Naive thymus-derived CD8-positive, alpha-beta T cell (primary cell): ENCODE data around the gene OTULINL. TPM values are rescaled to one million over a fixed set of nuclear protein-coding genes. Genes with fewer than 3 reads are reported as not detected.

ENCODE experiments used
- ATAC-seq, 2 donors: fragments of 150-1000 bp; cut with Tn5 transposase in 1 of 2; sonication (Bioruptor Pico), chemical (Tn5 transposase) in 1 of 2; 1 replicate in 1 of 2; 2 replicates in 1 of 2; pipeline ENCODE4 v1.10.0; 2021; ENCODE audit warnings: mild to moderate bottlenecking in 2 of 2, moderate library complexity in 2 of 2
- POLR2A ChIA-PET: fragments of 350-600 bp; sonication (Branson Sonifier 250); formaldehyde crosslinking; loops from one replicate; lab custom pipeline; 2021; ENCODE audit warnings: antibody characterized with exemption; lab: Charles Lee
- DNase-seq, 10 donors: peaks; one replicate each; pipeline versions ENCODE4 v3.0.0 to v3.0.0-alpha.2; 2020 to 2022
- H3K27ac Mint-ChIP-seq, 10 donors: one replicate each; pipeline ENCODE4 v1.8.0; 2020 to 2022; ENCODE audit warnings: mild to moderate bottlenecking in 10 of 10, mixed read lengths in 10 of 10, moderate library complexity in 4 of 10, inconsistent platforms in 1 of 10
- H3K27me3 Mint-ChIP-seq, 5 donors: one replicate each; pipeline ENCODE4 v1.8.0; 2021 to 2022; ENCODE audit warnings: mixed read lengths in 5 of 5
- H3K36me3 Mint-ChIP-seq, 3 donors: one replicate each; pipeline ENCODE4 v1.8.0; 2020 to 2022; ENCODE audit warnings: mixed read lengths in 3 of 3, mild to moderate bottlenecking in 2 of 3, inconsistent platforms in 1 of 3
- H3K4me1 Mint-ChIP-seq, 4 donors: one replicate each; pipeline ENCODE4 v1.8.0; 2021 to 2022; ENCODE audit warnings: mixed read lengths in 4 of 4
- H3K4me3 Mint-ChIP-seq, 10 donors: one replicate each; pipeline ENCODE4 v1.8.0; 2020 to 2022; ENCODE audit warnings: mild to moderate bottlenecking in 10 of 10, mixed read lengths in 10 of 10, moderate library complexity in 6 of 10, inconsistent platforms in 1 of 10
- H3K9me3 Mint-ChIP-seq, 9 donors: one replicate each; pipeline ENCODE4 v1.8.0; 2020 to 2022; ENCODE audit warnings: mixed read lengths in 9 of 9, mild to moderate bottlenecking in 3 of 9, inconsistent platforms in 1 of 9, moderate library complexity in 1 of 9
- polyA plus RNA-seq, 3 donors: library from polyadenylated mRNA; unstranded; fragments of 300-500 nt; fragmentation: Illumina TruSeq; gene quantifications; one replicate each; pipeline ENCODE4 v1.2.3, GENCODE V29; 2021
- total RNA-seq, 8 experiments: library from RNA in 2 of 8; stranded (reverse) in 2 of 8; gene quantifications; one replicate each; pipeline ENCODE4 v1.2.3 and lab custom pipeline; 2021 to 2026

OTULINL gene
- total and polyA plus RNA-seq, 5 experiments from 2014 or later = 32.9 to 49.7 (median 38.3) TPM

GRCh38 chr5:14591548-14591947 lies 10.0 kb downstream of the OTULINL start:
- DNase-seq (no peak), ATAC-seq (no peak)
- peaks cover 71 to 99% (median 96%) of the 10 kb centered on the region in 4 donors for H3K4me1 Mint-ChIP-seq
- peak overlapping the region; percentile 41 to 99 (median 88) for H3K27ac Mint-ChIP-seq
- H3K9me3 Mint-ChIP-seq = no peaks in the 10 kb centered on the region
- POLR2A ChIA-PET = interaction anchor here (0.6 to 5.9 kb wide), 4 partner anchors 8 to 168 kb away, joined by 3 to 91 read pairs (median 3); partner anchors contain the start of gene OTULINL
- no peaks in the 10 kb centered on the region for H3K36me3 Mint-ChIP-seq
- peak overlapping the region in 3 of 10 donors; percentile 12 to 46 (median 43) for H3K4me3 Mint-ChIP-seq
- no peaks in the 10 kb centered on the region for H3K27me3 Mint-ChIP-seq

DNA sequence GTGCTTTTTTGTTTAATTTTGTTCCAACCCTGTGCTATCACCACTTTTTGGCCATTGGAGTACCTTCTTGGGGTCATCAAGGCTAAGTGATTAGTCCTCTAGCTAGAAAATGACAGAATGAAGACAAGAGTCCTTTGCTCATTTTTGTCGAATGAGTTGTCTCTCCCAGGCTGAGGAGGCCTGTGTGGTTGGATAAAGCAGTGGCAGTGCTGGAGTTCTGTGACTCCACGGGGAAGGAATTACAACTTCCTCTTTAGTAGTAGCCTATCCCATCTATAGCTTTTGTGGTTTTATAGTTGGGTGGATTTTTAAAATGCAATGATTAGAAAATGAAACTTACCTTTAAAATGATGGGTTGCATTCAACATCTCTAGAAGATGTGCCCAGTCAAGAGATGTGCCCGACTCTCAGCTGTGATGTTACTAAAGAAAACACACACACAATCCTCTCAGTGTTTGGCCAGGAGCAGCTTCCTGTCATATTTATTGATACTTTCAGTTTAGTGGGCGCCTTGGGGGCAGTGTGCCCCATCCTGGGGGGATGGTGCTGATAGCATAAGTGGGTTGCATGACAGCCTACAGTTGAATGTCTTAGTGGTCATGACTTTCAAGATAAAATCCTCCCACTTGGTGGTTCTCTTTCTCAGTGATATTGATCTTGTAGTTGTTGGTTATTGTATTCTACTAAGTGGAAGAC lies 11.9 kb downstream of the OTULINL start:
- Mint-ChIP-seq H3K4me3 (peak overlapping the region; percentile 27 to 89 (median 78)), H3K27ac (peak overlapping the region; percentile 88 to 99 (median 97)), H3K27me3 (no peaks in the 10 kb centered on the region), H3K9me3 (no peaks in the 10 kb centered on the region), H3K36me3 (peaks cover 0 to 6% (median 0%) of the 10 kb centered on the region in 3 donors), H3K4me1 (peaks cover 67 to 99% (median 97%) of the 10 kb centered on the region in 4 donors)
- DNase-seq = peak in 3 of 10 donors; percentile 17 to 36 (median 23)
- POLR2A ChIA-PET = interaction anchor here (1.6 to 5.9 kb wide), 2 partner anchors 10 to 14 kb away, joined by 4 to 91 read pairs; partner anchors contain the start of gene OTULINL
- peak; percentile 15 to 16 for ATAC-seq

DNA sequence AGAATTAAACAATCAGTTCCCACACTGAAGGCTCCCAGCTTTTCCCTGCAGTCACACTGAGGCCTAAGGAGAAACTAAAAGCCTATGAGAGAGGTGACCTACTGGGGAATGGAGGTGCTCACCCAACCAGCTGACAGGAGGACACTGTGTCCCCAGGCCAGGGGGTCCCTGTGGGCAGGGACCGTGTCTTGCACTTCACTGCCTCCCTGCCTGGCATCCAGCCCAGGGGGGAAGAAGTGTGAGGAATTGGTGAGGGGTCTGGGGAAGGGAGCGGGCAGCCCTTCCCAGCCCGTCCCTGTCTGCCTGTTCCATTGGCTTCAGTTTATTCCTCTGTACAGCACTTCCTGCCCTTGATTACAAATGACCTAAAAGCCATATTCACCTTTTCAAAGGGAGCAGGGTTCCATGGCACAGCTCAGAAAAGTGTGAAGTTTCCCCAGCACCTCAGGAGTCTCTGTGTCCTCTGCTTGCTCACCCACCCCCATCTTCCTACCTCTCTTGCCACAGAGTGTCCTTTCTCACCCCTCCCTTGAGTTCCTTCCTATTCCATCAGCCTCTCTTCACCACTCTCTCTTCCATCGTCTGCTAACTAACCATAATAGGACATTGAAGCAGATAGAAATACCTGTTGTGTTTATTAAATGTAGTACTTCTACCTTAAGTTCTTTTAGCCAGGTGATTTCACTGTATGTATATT lies 12.9 kb downstream of the OTULINL start:
- no peaks in the 10 kb centered on the region for H3K9me3 Mint-ChIP-seq
- H3K27ac Mint-ChIP-seq = peak overlapping the region; percentile 88 to 99 (median 97)
- POLR2A ChIA-PET = interaction anchor here (1.0 to 5.9 kb wide), 4 partner anchors 7 to 180 kb away, joined by 3 to 91 read pairs (median 10); partner anchors contain the start of gene OTULINL

DNA sequence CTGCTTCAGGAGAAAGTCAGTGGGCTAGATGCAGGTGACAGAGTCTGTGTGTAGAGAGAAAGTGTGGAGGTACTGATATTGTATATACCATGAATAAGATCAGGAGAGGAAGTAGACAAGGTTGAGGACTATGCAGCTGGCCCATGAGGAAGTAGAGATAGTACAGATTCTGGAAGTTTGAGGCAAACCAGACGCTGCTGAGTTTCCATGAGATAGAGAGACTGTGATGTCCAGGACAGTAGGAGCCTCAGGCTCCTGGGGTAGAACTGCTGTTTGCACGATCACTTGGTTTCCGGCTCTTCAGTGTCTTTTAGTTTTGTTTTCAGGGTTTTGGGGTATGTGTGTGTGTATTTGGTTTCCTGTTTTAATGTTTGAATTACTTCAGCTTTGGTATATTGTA lies 13.6 kb downstream of the OTULINL start:
- Mint-ChIP-seq H3K9me3 (no peaks in the 10 kb centered on the region), H3K36me3 (peaks cover 0 to 7% (median 2%) of the 10 kb centered on the region in 3 donors), H3K27ac (peak overlapping the region; percentile 88 to 99 (median 97)), H3K4me1 (peaks cover 59 to 97% (median 90%) of the 10 kb centered on the region in 4 donors), H3K27me3 (no peaks in the 10 kb centered on the region), H3K4me3 (peak overlapping the region; percentile 73 to 89 (median 82))
- POLR2A ChIA-PET = interaction anchor here (0.7 to 5.9 kb wide), 5 partner anchors 8 to 181 kb away, joined by 3 to 91 read pairs (median 7); partner anchors contain the start of gene OTULINL
- peak; percentile 83 for ATAC-seq
- peak in 6 of 10 donors; percentile 14 to 74 (median 44) for DNase-seq

More for the DNA sequence above, 12.9 kb downstream of the OTULINL start:
- H3K4me1 Mint-ChIP-seq = peaks cover 58 to 96% (median 89%) of the 10 kb centered on the region in 4 donors
- H3K36me3 Mint-ChIP-seq = peaks cover 0 to 6% (median 0%) of the 10 kb centered on the region in 3 donors
- H3K4me3 Mint-ChIP-seq = peak overlapping the region; percentile 73 to 89 (median 82)
- H3K27me3 Mint-ChIP-seq = no peaks in the 10 kb centered on the region
- ATAC-seq = peak in 1 of 2 donors; percentile 24
- DNase-seq = no peak

DNA sequence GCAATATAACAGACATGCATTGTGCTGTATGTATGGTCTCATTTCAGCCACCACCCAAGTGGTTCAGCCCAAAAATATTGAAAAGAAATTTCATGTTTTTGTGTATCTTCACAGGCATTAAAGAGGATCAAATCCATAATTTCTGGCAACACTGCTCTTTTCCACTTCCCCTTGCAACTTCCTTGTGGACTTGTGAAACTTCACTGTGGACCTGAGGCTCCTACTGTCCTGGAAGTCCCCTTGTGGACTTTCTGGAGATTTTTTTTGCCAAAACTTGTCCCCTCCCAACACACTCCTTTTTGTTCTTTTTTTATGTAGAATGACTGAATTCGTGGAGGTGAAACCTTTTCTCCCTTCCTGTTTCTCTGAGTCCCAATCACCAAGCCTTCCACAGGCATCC lies 14.3 kb downstream of the OTULINL start:
- Mint-ChIP-seq H3K36me3 (peaks cover 0 to 12% (median 5%) of the 10 kb centered on the region in 3 donors), H3K27me3 (no peaks in the 10 kb centered on the region)
- no peak for DNase-seq

DNA sequence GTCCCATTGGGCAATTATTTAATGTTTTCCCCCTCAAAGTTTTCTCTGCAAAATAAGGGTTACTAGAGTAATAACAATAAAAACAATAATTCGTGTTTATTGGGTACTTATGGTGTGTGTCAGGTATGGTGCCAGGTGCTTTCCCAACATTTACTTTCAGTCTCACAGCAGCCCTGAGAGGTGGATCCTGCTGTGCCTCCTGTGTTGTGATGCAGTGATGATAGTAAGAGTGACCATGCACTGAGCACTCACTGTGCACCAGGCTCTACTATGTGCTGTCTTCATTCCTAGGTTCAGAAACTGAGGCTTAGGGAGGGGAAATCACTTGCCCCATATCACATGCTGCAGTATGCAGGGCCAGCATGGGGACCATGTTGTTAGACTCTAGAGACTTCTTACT lies 15.5 kb downstream of the OTULINL start:
- peak overlapping the region in 8 of 10 donors; percentile 21 to 99 (median 60) for H3K27ac Mint-ChIP-seq
- H3K4me1 Mint-ChIP-seq = peaks cover 45 to 81% (median 76%) of the 10 kb centered on the region in 4 donors
- no peaks in the 10 kb centered on the region for H3K27me3 Mint-ChIP-seq
- H3K9me3 Mint-ChIP-seq = no peaks in the 10 kb centered on the region
- H3K36me3 Mint-ChIP-seq = peaks cover 3 to 24% (median 13%) of the 10 kb centered on the region in 3 donors
- DNase-seq (no peak), ATAC-seq (no peak)
- POLR2A ChIA-PET = interaction anchor here (1.2 kb wide), 1 partner anchor 15 kb away, joined by 3 read pairs; no protein-coding TSS in a partner anchor
- peak overlapping the region in 8 of 10 donors; percentile 8 to 89 (median 69) for H3K4me3 Mint-ChIP-seq

More for the DNA sequence above, 14.3 kb downstream of the OTULINL start:
- H3K4me1 Mint-ChIP-seq = peaks cover 53 to 93% (median 86%) of the 10 kb centered on the region in 4 donors
- ATAC-seq = no peak
- peak overlapping the region in 9 of 10 donors; percentile 63 to 89 (median 84) for H3K4me3 Mint-ChIP-seq
- no peaks in the 10 kb centered on the region for H3K9me3 Mint-ChIP-seq
- H3K27ac Mint-ChIP-seq = peak overlapping the region; percentile 9 to 99 (median 96)
- POLR2A ChIA-PET = interaction anchor here (1.0 to 5.9 kb wide), 3 partner anchors 9 to 182 kb away, joined by 3 to 91 read pairs (median 12); partner anchors contain the start of gene OTULINL

GRCh38 chr5:14598225-14598624 lies 16.6 kb downstream of the OTULINL start:
- peaks cover 40 to 72% (median 68%) of the 10 kb centered on the region in 4 donors for H3K4me1 Mint-ChIP-seq
- H3K27ac Mint-ChIP-seq = peak overlapping the region in 8 of 10 donors; percentile 62 to 95 (median 76)
- no peaks in the 10 kb centered on the region for H3K27me3 Mint-ChIP-seq
- peaks cover 11 to 35% (median 23%) of the 10 kb centered on the region in 3 donors for H3K36me3 Mint-ChIP-seq
- DNase-seq (no peak), ATAC-seq (no peak)
- H3K9me3 Mint-ChIP-seq = no peaks in the 10 kb centered on the region
- POLR2A ChIA-PET = interaction anchor here (1.2 kb wide), 2 partner anchors 16 kb away, joined by 3 to 4 read pairs; no protein-coding TSS in a partner anchor
- H3K4me3 Mint-ChIP-seq = peak overlapping the region in 8 of 10 donors; percentile 8 to 89 (median 60)

DNA sequence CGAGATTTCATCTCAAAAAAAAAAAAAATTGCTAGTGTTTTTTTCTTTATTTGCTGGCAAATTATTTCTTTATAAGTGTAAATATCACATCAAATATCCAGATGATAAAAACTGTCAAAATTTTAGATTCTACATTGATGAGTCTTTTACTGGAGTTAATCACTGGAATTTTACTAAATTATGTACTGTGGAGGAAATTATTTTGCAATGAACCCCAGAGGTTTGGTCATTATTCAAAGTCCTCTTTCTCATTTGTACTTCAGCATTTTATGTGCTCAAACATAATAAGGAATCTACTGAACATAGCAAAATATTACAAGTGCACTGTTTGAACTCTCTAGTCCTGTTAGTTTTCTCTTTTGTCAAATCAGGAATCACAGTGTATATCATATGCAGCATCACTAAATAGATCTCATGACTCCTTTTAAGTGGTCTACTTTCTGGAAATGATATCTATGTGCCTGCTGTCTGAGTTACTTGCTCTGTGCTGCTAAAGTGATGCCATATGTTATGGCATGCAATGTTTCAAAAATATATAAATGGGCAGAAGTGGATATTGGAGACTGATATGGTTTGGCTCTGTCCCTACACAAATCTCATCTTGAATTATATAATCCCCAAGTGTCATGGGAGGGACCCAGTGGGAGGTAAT lies 18.0 kb downstream of the OTULINL start:
- ATAC-seq (no peak), DNase-seq (no peak)
- peaks cover 33 to 60% (median 56%) of the 10 kb centered on the region in 4 donors for H3K4me1 Mint-ChIP-seq
- peak overlapping the region in 4 of 10 donors; percentile 2 to 22 (median 9) for H3K27ac Mint-ChIP-seq
- no peaks in the 10 kb centered on the region for H3K27me3 Mint-ChIP-seq
- H3K36me3 Mint-ChIP-seq = peaks cover 11 to 47% (median 35%) of the 10 kb centered on the region in 3 donors
- no peaks in the 10 kb centered on the region for H3K9me3 Mint-ChIP-seq
- POLR2A ChIA-PET = interaction anchor here (0.9 to 1.2 kb wide), 2 partner anchors 17 to 23 kb away, joined by 4 read pairs; no protein-coding TSS in a partner anchor
- peak overlapping the region in 3 of 10 donors; percentile 2 to 14 (median 11) for H3K4me3 Mint-ChIP-seq

GRCh38 chr5:14600846-14601245 lies 19.3 kb downstream of the OTULINL start:
- H3K4me3 Mint-ChIP-seq = no peak overlapping the region
- H3K27ac Mint-ChIP-seq = no peak overlapping the region
- H3K36me3 Mint-ChIP-seq = peaks cover 15 to 56% (median 41%) of the 10 kb centered on the region in 3 donors
- POLR2A ChIA-PET = no interaction called here
- DNase-seq (no peak), ATAC-seq (no peak)
- H3K27me3 Mint-ChIP-seq = no peaks in the 10 kb centered on the region
- H3K9me3 Mint-ChIP-seq = no peaks in the 10 kb centered on the region
- peaks cover 25 to 48% (median 44%) of the 10 kb centered on the region in 4 donors for H3K4me1 Mint-ChIP-seq

GRCh38 chr5:14603141-14603540 lies 21.5 kb downstream of the OTULINL start:
- no peaks in the 10 kb centered on the region for H3K27me3 Mint-ChIP-seq
- ATAC-seq (no peak), DNase-seq (no peak)
- POLR2A ChIA-PET = no interaction called here
- peak overlapping the region in 1 of 10 donors; percentile 20 for H3K27ac Mint-ChIP-seq
- H3K4me1 Mint-ChIP-seq = peaks cover 14 to 36% (median 21%) of the 10 kb centered on the region in 4 donors
- H3K4me3 Mint-ChIP-seq = no peak overlapping the region
- no peaks in the 10 kb centered on the region for H3K9me3 Mint-ChIP-seq
- peaks cover 20 to 72% (median 56%) of the 10 kb centered on the region in 3 donors for H3K36me3 Mint-ChIP-seq

DNA sequence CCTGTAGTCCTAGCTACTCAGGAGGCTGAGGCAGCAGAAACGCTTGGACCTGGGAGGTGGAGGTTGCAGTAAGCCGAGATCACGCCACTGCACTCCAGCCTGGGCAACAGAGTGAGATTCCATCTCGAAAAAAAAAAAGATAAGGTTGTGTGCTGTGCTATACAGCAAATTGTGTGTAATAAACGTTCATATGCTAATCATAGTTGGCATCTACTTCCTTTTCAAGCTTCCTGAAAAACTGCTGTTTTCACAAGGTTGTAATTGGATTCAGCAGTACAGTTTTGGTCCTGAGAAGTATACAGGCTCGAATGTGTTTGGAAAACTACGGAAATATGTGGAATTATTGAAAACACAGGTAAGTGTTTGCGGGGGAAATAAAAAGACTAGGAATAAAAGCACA lies 25.5 kb downstream of the OTULINL start:
- Mint-ChIP-seq H3K9me3 (no peaks in the 10 kb centered on the region), H3K4me3 (no peak overlapping the region), H3K36me3 (peaks cover 18 to 91% (median 69%) of the 10 kb centered on the region in 3 donors), H3K27ac (peak overlapping the region in 2 of 10 donors; percentile 46 to 47), H3K4me1 (peaks cover 1 to 18% (median 7%) of the 10 kb centered on the region in 4 donors), H3K27me3 (no peaks in the 10 kb centered on the region)
- no peak for DNase-seq
- POLR2A ChIA-PET = interaction anchor here (0.6 kb wide), 1 partner anchor 241 kb away, joined by 4 read pairs; no protein-coding TSS in a partner anchor
- ATAC-seq = no peak
